ENCODE data around the gene GLT6D1. TPM values are rescaled to one million over a fixed set of nuclear protein-coding genes. Genes with fewer than 3 reads are reported as not detected.

The GLT6D1 gene
- total and polyA plus RNA-seq, 2 of the 4 experiments (the other 2 are of a cell fraction) = not detected

GRCh38 chr9:135687216-135687615 is 47.9 kb upstream of the GLT6D1 start:
- in situ Hi-C loops (cut with MboI; ENCODE audit: low sequenced_read_pairs) = no loop called here
- H3K27ac ChIP-seq (ENCODE audit: insufficient read depth, low read length) = no peak overlapping the region
- CTCF ChIA-PET = no interaction called here
- H3K27me3 ChIP-seq (ENCODE audit: control insufficient read depth, insufficient read depth, low read length) = no peaks in the 10 kb centered on the region; the same call in 1 of the 2 replicates
- no peak overlapping the region for H2AK9ac ChIP-seq (replicated peaks; ENCODE audit: low read depth, low read length, poor library complexity)
- no peaks in the 10 kb centered on the region for H3K4me1 ChIP-seq (ENCODE audit: control insufficient read depth, insufficient read depth, low read length)
- no peak for DNase-seq
- no peak overlapping the region for H2BK15ac ChIP-seq (ENCODE audit: low read depth, low read length)
- no peak overlapping the region for H3K4me2 ChIP-seq (ENCODE audit: low read depth, low read length)
- intact Hi-C loops (cut with micrococcal nuclease) = no loop called here
- TF ChIP-seq MAZ (IDR thresholded peaks at IDR 0.05; ENCODE audit: borderline replicate concordance, low read depth, low read length) = no peak
- H2BK5ac ChIP-seq (ENCODE audit: low read depth, low read length, poor library complexity, severe bottlenecking) = no peak overlapping the region
- H3K14ac ChIP-seq (replicated peaks; ENCODE audit: low read depth, low read length) = no peak overlapping the region
- H2BK120ac ChIP-seq (ENCODE audit: low read depth, low read length) = no peak overlapping the region
- POLR2A ChIA-PET (ENCODE audit: unreplicated experiment) = no interaction called here
- H3K9me3 ChIP-seq (ENCODE audit: control insufficient read depth, insufficient read depth, low read length) = no peaks in the 10 kb centered on the region
- H2AFZ ChIP-seq (replicated peaks; ENCODE audit: low read length, poor library complexity) = no peak overlapping the region
- 84% methylated on average over 10 of the region's 15 CpGs; no CpG with 5 or more reads in 1 of the 2 experiments for WGBS, 2 experiments (ENCODE audit: extremely low coverage in 2 of 2, insufficient read length in 1 of 2)
- no peak overlapping the region for H3K4me3 ChIP-seq (ENCODE audit: insufficient read depth, low read depth, low read length)
- no peak overlapping the region for H2BK20ac ChIP-seq (ENCODE audit: low read depth, low read length)
- H4K20me1 ChIP-seq (ENCODE audit: insufficient read depth, low read length) = no peaks in the 10 kb centered on the region
- no peaks in the 10 kb centered on the region for H3K79me1 ChIP-seq (ENCODE audit: low read depth in 1 of 2, low read length in 2 of 2)
- H4K91ac ChIP-seq (ENCODE audit: insufficient read depth, low read depth, low read length) = no peak overlapping the region
- no TSS peak for BruUV-seq (replicated peaks)
- no peak overlapping the region for H2AK5ac ChIP-seq (ENCODE audit: low read depth, low read length)
- dilution Hi-C loops (cut with HindIII; ENCODE audit: low sequenced_read_pairs, unreplicated experiment) = no loop called here
- no peak overlapping the region for H4K8ac ChIP-seq (ENCODE audit: low read depth in 2 of 2, low read length in 2 of 2)
- H3K18ac ChIP-seq (ENCODE audit: low read depth, low read length) = no peak overlapping the region
- H3K9ac ChIP-seq (ENCODE audit: low read depth, low read length) = no peak overlapping the region
- peaks cover 4% of the 10 kb centered on the region; the same call in 1 of the 2 replicates for H3K9me1 ChIP-seq (ENCODE audit: insufficient read depth, low read length)
- no peaks in the 10 kb centered on the region for H3K36me3 ChIP-seq (ENCODE audit: control insufficient read depth, insufficient read depth, low read length)
- no peak overlapping the region for H3K23ac ChIP-seq (ENCODE audit: low read depth, low read length)
- ATAC-seq (ENCODE audit: low read depth) = no peak
- H3K4ac ChIP-seq (ENCODE audit: low read depth, low read length) = no peak overlapping the region
- no peak overlapping the region for H4K5ac ChIP-seq (ENCODE audit: low read depth, low read length)
- no peak overlapping the region for H3K56ac ChIP-seq (ENCODE audit: extremely low read depth, insufficient read depth, low read length)

Data from IMR-90 (cell line).